Activated CD8-positive, alpha-beta memory T cell treated with anti-CD3 and anti-CD28 coated beads, Interleukin-2, amount 50 U/mL, for 48 hours (primary cell): ENCODE measurements around the gene SPRED2.
"Not testable (repeated sequence)": the region's sequence is repeated elsewhere in the genome, so short reads cannot be mapped to it uniquely, and the experiment has no call there.

ENCODE experiments used
- DNase-seq: peaks from one replicate; pipeline ENCODE4 v3.0.0-alpha.2; 2020

Gene SPRED2

GRCh38 chr2:65331336-65332025, 100.9 kb downstream of the SPRED2 start:
- no peak for DNase-seq

GRCh38 chr2:65329525-65329924, 102.9 kb downstream of the SPRED2 start:
- DNase-seq, result no peak

GRCh38 chr2:65326276-65326675, 106.1 kb downstream of the SPRED2 start:
- DNase-seq, result no peak

- DNase-seq, result no peak
Observed at GRCh38 chr2:65325066-65325465, 107.3 kb downstream of the SPRED2 start.

- no peak for DNase-seq
Observed at GRCh38 chr2:65320946-65321345, 111.5 kb downstream of the SPRED2 start.

GRCh38 chr2:65320042-65320725, 112.2 kb downstream of the SPRED2 start:
- DNase-seq, result peak; percentile 64

DNA sequence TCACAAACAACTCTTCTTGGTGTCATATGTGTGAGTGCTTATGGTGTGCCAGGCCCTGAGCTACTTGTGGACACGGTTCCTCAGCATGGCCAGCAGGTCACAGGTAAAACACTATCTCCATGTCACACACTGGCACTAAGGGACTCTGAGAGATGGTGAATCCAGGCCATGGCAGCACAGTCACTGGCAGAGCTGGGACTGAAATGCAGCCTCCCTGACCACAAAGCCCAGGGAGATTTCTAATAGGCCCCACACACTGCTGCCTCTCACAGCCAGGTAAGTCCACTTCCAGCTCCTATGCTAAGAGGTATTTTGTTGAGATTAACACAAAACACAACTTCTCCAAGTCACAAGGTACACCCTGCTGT, 112.7 kb downstream of the SPRED2 start:
- no peak for DNase-seq

DNA sequence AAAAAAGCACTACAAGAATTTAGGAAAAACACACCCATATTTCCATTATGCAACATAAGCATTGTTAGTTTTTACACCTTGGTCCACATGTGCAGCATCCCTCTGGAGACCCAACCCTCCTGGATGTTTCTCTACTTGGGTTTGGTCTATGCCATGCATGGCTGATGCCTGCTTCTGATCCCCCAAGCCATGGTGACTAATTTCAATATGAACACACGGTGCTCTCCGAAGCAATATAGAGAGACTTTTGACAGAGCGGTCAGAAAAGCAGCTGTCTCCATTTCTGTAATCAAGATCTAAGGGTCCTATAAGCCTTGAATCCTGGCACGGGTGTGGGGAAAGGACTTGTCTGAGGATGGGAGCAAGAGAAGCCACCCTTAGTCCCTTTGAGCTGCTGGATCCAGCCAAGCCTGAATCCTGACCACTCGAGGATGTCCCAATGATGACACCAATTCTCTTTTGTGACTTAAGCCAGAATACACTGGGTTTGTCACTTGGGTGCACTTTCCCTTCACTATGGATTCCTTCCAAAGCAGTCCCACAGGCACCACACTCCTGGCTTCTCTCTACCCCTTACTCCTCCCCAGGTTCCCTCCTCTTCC, 113.2 kb downstream of the SPRED2 start:
- DNase-seq, result no peak

DNA sequence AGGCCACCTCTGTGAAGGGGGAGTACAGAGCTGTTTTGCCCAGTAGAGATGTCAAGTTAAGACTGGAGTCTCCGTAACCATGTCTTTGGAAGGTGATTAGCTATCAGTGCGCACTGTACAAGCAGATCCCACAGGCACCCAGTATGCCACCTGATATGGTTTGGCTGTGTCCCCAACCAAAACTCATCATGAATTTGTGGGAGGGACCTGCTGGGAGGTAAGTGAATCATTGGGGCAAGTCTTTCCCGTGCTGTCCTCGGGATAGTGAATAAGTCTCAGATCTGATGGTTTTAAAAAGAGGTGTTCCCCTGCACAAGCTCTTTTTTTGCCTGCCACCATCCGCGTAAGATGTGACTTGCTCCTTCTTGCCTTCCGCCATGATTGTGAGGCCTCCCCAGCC, 114.6 kb downstream of the SPRED2 start:
- DNase-seq, result no peak

DNA sequence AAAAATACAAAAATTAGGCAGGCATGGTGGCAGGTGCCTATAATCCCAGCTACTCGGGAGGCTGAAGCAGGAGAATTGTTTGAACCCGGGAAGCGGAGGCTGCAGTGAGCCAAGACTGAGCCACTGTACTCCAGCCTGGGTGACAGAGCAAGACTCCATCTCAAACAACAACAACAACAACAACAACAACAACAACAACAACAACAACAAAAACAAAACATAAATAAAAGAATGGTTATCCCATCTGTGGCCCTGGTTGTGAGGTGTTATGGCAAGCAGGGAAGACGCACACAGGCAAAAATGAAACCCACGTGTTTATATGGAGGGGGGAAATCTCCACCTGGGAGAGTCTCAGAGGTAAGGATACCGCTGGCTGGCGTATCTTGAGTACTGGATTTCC, 115.0 kb downstream of the SPRED2 start:
- DNase-seq, result not testable (repeated sequence)

GRCh38 chr2:65316072-65316471, 116.3 kb downstream of the SPRED2 start:
- no peak for DNase-seq

- DNase-seq, result no peak
Observed at GRCh38 chr2:65314801-65315441, 117.5 kb downstream of the SPRED2 start.

GRCh38 chr2:65313954-65314256, 118.5 kb downstream of the SPRED2 start:
- no peak for DNase-seq

DNA sequence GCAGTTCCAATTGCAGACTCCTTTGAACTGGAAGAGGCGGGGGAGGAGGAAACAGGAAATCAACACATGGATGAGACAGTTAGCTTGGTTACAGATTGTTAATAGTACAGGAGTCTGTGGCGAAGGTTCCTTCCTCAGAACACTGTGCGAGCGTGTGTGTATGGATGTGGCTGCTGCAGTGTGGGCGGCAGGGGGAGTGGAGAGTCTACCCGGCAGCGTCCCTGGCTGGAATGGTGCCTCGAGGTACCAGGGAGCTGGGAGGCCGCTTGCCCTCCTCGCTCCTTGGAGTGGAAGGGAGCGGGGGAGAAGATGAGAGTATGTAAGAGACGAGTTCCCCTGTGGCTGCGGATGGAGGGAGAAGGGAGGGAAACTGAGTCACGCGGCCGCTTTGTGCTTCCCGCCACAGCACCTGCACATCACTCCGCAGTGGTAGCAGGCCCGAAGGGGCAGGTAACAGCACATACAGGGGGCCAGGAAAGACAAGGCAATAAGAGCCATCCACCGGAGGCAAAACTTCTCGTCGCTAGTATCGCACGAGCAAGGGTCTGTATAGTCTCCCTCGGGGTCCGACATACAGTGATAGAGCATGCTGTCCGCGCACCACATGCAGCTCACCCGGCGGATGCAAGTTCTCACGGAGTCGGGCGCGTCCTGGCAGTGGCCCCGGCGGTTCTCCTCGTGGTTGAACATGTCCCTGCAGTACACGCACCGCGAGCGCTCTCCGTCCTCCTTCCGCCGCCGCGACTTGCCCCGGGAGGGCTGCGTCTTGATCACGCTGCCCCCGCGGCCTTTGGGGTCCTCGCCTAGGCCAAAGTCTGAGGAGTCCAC, 119.1 kb downstream of the SPRED2 start:
- no peak for DNase-seq

DNA sequence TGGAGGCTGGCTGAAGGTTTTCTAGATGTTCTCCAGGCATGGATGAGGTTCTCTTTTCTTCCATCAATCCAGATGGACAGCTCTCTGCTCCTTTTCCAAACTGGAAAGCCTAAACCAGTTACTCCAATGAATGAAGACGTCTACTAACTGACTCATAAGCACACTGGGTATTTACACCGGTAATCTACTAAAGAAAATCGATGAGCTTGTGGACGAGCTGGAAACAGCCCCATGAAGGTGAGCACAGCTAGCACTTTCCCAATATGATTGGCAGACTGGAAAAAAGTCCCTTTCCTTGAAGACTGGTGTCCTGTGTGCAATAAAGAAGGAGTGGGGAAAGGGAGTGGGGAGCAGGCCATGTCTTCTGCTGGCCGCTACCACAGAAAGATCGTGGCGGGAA, 120.8 kb downstream of the SPRED2 start:
- no peak for DNase-seq

DNA sequence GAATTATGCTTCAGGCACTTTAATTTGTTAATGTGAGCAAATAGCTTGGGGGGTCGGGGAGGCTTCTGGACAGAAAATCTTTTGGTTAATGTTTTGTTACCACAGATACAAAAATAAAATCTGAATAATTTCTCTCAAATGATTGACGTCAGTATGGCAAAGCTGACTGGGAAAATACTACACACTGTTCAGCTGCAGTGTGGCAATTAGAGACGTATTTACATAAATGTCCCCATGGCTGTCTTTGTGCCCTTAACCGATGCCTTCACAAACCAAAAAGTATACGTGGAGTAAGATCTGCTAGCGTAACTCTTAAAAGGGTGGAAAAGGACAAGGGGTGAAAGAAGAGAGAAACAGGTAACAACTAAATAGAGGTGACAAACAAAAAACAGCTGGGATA, 121.3 kb downstream of the SPRED2 start:
- no peak for DNase-seq

DNA sequence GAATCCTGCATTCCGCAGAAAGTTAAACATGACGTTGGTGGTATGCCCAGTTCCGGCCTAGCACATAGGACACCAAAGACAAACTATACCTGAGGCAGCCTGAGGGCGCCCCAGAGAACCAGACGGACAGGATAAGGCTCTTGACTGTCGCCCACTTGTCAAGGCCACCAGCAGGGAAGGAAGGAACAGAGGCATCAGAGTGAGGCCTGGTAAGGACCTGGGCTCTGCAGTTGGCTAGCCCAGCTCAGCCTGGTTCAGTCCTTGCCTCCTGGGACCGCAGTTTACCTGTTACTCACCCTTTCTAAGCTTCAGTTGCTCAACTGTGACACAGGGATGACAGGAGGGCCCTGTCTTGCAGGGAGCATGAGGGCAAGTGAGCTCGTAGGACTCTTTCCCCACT, 122.7 kb downstream of the SPRED2 start:
- no peak for DNase-seq

GRCh38 chr2:65305934-65306333, 126.5 kb downstream of the SPRED2 start:
- no peak for DNase-seq

DNA sequence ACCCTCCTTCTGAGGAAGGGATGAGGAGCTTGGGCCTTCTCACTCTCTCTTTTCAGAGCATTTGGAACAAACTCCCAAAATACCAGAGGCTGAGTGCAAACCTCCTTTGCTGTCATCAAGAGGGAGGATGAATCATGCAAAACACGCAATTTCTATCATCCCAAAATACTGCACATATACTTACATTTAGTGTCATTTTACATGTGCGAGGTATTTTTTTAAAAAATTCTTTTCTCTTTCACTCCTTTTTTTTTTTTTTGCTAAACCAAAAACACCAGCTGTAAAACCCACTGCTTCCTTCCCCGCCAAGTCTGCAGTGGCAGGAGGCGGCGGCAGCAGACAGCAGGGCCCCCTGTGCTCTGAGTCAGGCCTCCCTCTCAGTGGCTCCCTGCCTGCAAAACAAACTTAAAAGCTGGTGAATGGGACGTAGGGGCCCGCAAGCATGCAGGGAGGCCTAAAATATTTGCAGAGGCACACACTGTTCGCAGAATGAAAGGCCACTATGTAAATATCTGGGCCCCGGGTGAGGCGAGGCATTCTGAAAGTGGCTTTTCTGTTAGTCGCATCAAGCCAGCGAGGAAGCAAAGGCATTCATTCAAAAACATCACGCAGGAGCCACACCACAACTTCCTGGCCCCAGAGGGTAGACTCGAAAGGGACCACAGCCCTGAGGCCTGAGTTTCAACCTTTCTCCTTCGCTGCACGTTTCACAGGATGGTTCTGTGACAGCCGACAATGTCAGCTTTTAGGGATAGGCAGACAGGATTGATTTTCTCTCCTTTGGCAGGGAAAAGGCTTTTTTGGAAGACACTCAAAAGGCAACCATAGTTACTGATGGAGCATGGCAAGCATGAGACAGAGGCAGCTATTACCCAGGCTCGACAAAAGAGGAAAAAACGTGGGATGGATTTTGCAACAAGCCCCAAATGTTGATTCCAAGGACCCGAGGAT, 131.4 kb downstream of the SPRED2 start:
- DNase-seq, result peak; percentile 82

- no peak for DNase-seq
Observed at GRCh38 chr2:65300134-65300760, 132.2 kb downstream of the SPRED2 start.

DNA sequence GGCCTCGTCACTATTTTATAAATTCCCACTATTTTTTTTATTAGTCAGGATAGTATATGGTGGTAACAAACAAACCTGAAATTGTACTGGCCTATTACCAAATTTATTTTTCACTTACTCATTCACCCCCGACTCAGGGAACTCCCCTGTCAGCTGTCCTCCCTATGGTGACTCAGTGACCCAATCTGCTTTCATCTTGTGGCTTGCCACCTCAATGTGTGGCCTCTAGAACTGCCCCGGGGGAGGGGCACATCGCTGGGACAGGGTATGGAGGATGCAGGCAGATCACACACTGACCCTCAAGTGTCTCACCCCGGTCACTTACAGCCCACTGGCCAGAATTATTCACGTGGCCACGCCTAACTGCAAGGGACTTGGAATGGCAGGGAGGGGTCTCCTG, 133.2 kb downstream of the SPRED2 start:
- DNase-seq, result peak; percentile 78

GRCh38 chr2:65298089-65298488, 134.3 kb downstream of the SPRED2 start:
- DNase-seq, result no peak
